ENCODE measurements around the gene TBC1D30. TPM values are rescaled to one million over a fixed set of nuclear protein-coding genes. Genes with fewer than 3 reads are reported as not detected.

Gene TBC1D30
- polyA plus RNA-seq, 2 of the 4 experiments (the other 2 are of a cell fraction): 0.65 to 3.5 TPM

DNA sequence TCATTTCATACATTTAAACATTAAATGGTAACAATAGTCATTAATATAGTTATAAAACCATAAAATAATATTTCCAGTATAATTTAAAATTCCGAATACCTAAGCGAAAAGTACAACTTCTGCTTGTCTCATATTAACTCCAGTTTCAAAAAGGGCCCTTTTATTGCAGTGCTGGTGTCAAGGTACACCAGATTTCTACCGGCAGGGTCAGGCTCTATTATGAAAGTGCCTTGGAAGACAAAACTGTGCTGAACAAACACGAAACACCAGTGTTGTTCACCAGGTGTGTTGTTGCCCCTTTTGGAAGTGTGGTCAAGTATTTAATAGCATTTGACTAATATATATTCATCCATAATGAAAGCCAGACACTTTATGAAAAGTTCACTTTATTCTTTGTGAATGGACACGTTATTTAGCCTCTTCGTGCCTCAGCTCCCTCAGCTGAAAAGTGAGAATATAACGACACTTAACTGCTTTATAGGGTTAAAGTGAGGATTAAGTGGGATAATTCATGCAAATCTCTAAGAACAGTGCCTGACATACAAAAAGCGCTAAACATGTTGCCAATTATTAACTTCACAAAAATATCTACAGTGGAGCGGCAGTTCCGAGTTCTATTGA is 45.0 kb upstream of the TBC1D30 start:
- no peak for FAIRE-seq
- no peak for DNase-seq (ENCODE audit: low read depth in 1 of 2, low spot score in 1 of 2)
- Histone ChIP-seq H3K4me3 (no peak overlapping the region), H3K9me3 (peaks cover 7% of the 10 kb centered on the region; the same call in 1 of the 3 replicates), H3K4me2 (no peak overlapping the region), H3K27ac (no peak overlapping the region), H3K4me1 (peaks cover 8% of the 10 kb centered on the region; the same call in 2 of the 3 replicates)
- CTCF ChIA-PET: interaction anchor here (1.2 to 3.9 kb wide), 3 partner anchors 8 to 22 kb away, joined by 3 to 33 read pairs (median 22); no protein-coding TSS in a partner anchor
- TF ChIP-seq PHF8 (IDR thresholded peaks at IDR 0.05; ENCODE audit: borderline replicate concordance, low read depth): no peak
- TF ChIP-seq, protein P1, sequence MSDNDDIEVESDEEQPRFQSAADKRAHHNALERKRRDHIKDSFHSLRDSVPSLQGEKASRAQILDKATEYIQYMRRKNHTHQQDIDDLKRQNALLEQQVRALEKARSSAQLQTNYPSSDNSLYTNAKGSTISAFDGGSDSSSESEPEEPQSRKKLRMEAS (IDR thresholded peaks at IDR 0.05): no peak
- TF ChIP-seq FOSB (CRISPR knock-in tag; IDR thresholded peaks at IDR 0.05): no peak
- TF ChIP-seq, protein P2, sequence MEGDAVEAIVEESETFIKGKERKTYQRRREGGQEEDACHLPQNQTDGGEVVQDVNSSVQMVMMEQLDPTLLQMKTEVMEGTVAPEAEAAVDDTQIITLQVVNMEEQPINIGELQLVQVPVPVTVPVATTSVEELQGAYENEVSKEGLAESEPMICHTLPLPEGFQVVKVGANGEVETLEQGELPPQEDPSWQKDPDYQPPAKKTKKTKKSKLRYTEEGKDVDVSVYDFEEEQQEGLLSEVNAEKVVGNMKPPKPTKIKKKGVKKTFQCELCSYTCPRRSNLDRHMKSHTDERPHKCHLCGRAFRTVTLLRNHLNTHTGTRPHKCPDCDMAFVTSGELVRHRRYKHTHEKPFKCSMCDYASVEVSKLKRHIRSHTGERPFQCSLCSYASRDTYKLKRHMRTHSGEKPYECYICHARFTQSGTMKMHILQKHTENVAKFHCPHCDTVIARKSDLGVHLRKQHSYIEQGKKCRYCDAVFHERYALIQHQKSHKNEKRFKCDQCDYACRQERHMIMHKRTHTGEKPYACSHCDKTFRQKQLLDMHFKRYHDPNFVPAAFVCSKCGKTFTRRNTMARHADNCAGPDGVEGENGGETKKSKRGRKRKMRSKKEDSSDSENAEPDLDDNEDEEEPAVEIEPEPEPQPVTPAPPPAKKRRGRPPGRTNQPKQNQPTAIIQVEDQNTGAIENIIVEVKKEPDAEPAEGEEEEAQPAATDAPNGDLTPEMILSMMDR (IDR thresholded peaks at IDR 0.05): no peak
- no peak for TF ChIP-seq HOXB13 (CRISPR knock-in tag; IDR thresholded peaks at IDR 0.05; ENCODE audit: low read depth)
- TF ChIP-seq NR3C1 (IDR thresholded peaks at IDR 0.05): no peak
- TF ChIP-seq POLR2AphosphoS2 (conservative IDR thresholded peaks at IDR 0.05; ENCODE audit: low read length): no peak
- POLR2A ChIA-PET: no interaction called here
- 83% methylated on average over 10 of the region's 10 CpGs for WGBS (ENCODE audit: missing lambda C conversion rate)
- ATAC-seq: no peak

DNA sequence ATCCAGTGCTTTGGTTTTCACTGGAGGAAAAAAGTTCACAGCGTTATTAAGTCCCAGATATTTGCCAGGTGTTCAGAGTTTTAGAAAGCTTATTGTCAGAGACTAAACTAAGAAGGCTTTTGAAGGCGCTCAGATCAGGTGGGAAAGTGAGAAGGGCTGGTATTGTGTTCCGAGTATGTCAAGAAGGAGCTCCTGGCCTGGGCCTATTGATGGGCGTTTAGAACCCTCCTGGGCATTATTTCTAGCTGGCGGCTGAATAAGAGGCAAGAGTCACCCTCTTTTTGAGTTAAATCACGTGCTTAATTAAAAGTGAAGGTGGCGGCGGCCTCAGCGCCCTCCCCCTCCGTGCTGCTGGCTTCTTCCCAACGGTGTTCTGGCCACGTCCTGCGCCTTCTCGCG is 44.3 kb upstream of the TBC1D30 start:
- Histone ChIP-seq H3K27ac (peak overlapping the region; percentile 69 to 88; a peak in 5 of 6 replicates), H3K9me3 (peaks cover 5% of the 10 kb centered on the region; the same call in 1 of the 3 replicates), H3K4me3 (peak overlapping the region; percentile 60), H3K4me2 (peak overlapping the region; percentile 87), H3K4me1 (peaks cover 8% of the 10 kb centered on the region; the same call in 2 of the 3 replicates)
- WGBS (ENCODE audit: missing lambda C conversion rate): 51% methylated on average over 15 of the region's 15 CpGs
- CTCF ChIA-PET: interaction anchor here (0.8 to 3.9 kb wide), 5 partner anchors 9 to 231 kb away, joined by 3 to 33 read pairs (median 6); no protein-coding TSS in a partner anchor
- DNase-seq (ENCODE audit: low read depth in 1 of 2, low spot score in 1 of 2) (no peak), ATAC-seq (peak; percentile 9 to 39; a peak in 3 of 6 replicates), FAIRE-seq (no peak)
- POLR2A ChIA-PET: no interaction called here
- TF ChIP-seq CEBPB (IDR thresholded peaks at IDR 0.05) (no peak), NPAS2 (CRISPR knock-in tag; IDR thresholded peaks at IDR 0.05; ENCODE audit: borderline replicate concordance) (no peak), HOXB5 (CRISPR knock-in tag; IDR thresholded peaks at IDR 0.05) (no peak), POLR2A (IDR thresholded peaks at IDR 0.05; ENCODE audit: low read length) (no peak), EHMT2 (IDR thresholded peaks at IDR 0.05; ENCODE audit: low read depth) (no peak), CHD4 (IDR thresholded peaks at IDR 0.05; ENCODE audit: borderline replicate concordance) (no peak), HEYL (CRISPR knock-in tag; IDR thresholded peaks at IDR 0.05) (no peak), POLR2AphosphoS2 (conservative IDR thresholded peaks at IDR 0.05; ENCODE audit: low read length) (no peak), ESRRA (IDR thresholded peaks at IDR 0.05; ENCODE audit: borderline replicate concordance, low read length) (no peak), JUNB (IDR thresholded peaks at IDR 0.05) (no peak), BHLHE40 (IDR thresholded peaks at IDR 0.05; ENCODE audit: low read depth, low read length) (no peak)
- TF ChIP-seq, protein P3, sequence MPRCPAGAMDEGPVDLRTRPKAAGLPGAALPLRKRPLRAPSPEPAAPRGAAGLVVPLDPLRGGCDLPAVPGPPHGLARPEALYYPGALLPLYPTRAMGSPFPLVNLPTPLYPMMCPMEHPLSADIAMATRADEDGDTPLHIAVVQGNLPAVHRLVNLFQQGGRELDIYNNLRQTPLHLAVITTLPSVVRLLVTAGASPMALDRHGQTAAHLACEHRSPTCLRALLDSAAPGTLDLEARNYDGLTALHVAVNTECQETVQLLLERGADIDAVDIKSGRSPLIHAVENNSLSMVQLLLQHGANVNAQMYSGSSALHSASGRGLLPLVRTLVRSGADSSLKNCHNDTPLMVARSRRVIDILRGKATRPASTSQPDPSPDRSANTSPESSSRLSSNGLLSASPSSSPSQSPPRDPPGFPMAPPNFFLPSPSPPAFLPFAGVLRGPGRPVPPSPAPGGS (IDR thresholded peaks at IDR 0.05): no peak

DNA sequence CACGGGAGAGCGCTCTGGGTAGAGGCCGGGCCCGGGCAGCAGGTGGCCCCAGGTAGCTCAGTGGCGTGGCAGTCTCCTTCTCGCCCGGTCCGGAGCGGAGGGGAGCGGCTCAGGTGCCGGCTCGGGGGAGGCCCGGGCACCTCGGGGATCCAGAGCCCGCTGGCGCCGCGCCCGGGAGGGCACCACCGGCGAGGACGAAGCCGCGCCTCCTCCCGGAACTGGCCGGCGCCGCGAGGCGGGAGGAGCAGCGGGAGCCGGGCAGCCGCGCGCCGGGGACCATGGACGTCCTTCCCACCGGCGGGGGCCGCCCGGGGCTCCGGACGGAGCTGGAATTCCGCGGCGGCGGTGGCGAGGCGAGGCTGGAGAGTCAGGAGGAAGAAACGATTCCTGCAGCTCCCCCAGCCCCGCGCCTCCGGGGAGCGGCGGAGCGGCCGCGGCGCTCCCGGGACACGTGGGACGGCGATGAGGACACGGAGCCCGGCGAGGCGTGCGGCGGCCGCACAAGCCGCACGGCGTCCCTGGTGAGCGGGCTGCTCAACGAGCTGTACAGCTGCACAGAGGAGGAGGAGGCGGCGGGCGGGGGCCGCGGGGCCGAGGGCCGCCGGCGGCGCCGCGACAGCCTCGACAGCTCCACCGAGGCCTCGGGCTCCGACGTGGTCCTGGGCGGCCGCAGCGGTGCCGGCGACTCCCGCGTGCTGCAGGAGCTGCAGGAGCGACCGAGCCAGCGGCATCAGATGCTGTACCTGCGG is 43.7 kb upstream of the TBC1D30 start:
- peak overlapping the region; percentile 69 to 88; a peak in 5 of 6 replicates for H3K27ac ChIP-seq
- peaks cover 8% of the 10 kb centered on the region; the same call in 2 of the 3 replicates for H3K4me1 ChIP-seq
- H3K9me3 ChIP-seq: no peaks in the 10 kb centered on the region
- FAIRE-seq: no peak
- DNase-seq (ENCODE audit: low read depth in 1 of 2, low spot score in 1 of 2): peak; percentile 33 to 44
- H3K4me2 ChIP-seq: peak overlapping the region; percentile 87
- TF ChIP-seq JUN (IDR thresholded peaks at IDR 0.05): peak in 1 of 2 experiments; percentile 47; a peak in 1 of 5 replicates
- no peak for TF ChIP-seq HDAC2 (IDR thresholded peaks at IDR 0.05)
- TF ChIP-seq, protein P4, sequence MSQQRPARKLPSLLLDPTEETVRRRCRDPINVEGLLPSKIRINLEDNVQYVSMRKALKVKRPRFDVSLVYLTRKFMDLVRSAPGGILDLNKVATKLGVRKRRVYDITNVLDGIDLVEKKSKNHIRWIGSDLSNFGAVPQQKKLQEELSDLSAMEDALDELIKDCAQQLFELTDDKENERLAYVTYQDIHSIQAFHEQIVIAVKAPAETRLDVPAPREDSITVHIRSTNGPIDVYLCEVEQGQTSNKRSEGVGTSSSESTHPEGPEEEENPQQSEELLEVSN (IDR thresholded peaks at IDR 0.05; ENCODE audit: borderline replicate concordance, low read depth): peak; percentile 82
- peak; percentile 30; the same call in 1 of the 2 replicates for TF ChIP-seq PHF8 (IDR thresholded peaks at IDR 0.05; ENCODE audit: borderline replicate concordance, low read depth)
- no peak for TF ChIP-seq ZFP36 (IDR thresholded peaks at IDR 0.05; ENCODE audit: borderline replicate concordance, partially characterized antibody)
- TF ChIP-seq, protein P1 (IDR thresholded peaks at IDR 0.05): peak; percentile 65; the same call in 1 of the 2 replicates
- TF ChIP-seq, protein P5, sequence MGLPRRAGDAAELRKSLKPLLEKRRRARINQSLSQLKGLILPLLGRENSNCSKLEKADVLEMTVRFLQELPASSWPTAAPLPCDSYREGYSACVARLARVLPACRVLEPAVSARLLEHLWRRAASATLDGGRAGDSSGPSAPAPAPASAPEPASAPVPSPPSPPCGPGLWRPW (IDR thresholded peaks at IDR 0.05): no peak
- ChIA-PET CTCF (interaction anchor here (0.6 to 3.9 kb wide), 7 partner anchors 9 to 1396 kb away, joined by 3 to 33 read pairs (median 3); no protein-coding TSS in a partner anchor), POLR2A (no interaction called here)
- ATAC-seq: peak; percentile 86 to 88
- 8% methylated on average over 15 of the region's 103 CpGs for WGBS (ENCODE audit: missing lambda C conversion rate)
- H3K4me3 ChIP-seq: peak overlapping the region; percentile 60

Data from A549 (cell line).